HG02642 (cell line): ENCODE data around the gene IMMP2L.
"Not testable (repeated sequence)": the region's sequence is repeated elsewhere in the genome, so short reads cannot be mapped to it uniquely, and the experiment has no call there.

Experiments used
- ATAC-seq: cut with Tn5 transposase; IDR thresholded peaks from one replicate; pipeline ENCODE4 v1.9.1; 2021; ENCODE audit warnings: mild to moderate bottlenecking; ENCODE audit not compliant: unreplicated experiment, poor library complexity

Gene IMMP2L

DNA sequence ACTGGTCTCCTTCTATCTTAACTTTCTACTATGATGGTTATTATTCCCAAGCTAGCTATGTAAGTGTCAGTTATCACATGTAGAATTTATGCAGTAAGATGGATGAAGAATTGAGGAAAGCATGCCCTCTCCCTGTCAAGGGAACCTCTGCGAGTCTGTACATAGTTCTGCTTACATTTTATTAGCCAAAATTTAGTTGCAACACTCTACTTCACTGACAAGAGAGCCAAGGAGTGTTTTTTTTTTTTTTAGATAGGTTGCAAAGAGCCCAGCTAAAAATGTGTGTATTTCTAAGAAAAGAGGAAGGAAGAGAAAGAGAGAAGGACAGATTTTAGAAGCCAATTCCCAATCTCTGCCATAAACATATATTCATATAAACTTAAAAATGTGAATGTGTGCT, 829.1 kb downstream of the IMMP2L start:
- ATAC-seq, result no peak

DNA sequence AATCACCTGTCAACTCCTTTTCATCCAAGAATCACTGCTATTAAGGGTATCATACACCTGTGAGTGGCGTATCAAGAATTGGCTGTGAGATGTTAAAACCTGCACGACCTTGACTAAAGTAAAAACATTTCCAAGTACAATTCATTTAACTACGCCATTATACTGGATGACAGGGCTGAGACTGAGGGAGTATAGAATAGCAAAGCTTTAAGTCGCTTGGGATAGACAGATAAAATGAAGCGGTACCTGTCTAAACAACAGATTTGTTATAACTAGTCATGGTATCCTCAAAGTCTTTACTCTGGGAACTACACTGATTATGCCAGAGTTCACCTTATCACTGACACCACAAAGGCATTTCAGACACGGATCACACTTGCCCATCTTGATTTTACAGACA, 837.5 kb downstream of the IMMP2L start:
- no peak for ATAC-seq

DNA sequence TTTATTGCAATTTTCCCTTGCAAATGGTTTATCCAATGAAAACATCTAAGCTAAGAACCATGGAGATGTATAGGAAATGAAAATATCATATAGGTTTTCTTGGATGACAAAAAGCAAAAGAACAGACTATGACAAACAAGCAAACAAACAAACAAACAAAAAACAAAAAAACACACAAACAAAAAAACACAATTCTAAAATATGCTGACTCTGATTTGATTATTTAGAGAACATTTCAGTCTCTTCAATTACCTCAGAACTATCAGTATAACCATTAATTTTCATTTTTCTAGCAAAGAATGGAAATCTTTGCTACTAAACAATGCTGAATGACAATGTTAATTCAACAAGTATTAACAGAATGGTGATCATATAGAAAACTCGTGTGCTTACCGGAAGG, 840.9 kb downstream of the IMMP2L start:
- no peak for ATAC-seq

DNA sequence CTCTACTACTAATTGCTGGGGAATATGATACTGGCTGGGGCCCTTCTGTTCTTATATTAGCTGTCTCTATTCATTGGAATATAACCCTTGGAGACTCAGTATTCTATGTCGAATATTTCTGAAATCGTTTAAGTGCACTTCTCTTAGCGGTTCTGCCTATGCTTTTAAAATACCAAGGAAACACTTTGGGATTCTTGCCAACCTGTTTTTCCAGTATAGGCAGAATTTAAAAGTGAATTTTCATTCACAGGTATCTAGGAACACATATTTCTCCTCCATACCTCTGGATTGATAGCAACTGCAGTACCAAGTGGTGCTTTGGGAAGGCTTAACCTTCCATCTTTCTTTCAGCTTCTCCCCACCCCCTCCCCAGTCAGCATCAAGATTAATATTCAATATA, 841.7 kb downstream of the IMMP2L start:
- no peak for ATAC-seq

DNA sequence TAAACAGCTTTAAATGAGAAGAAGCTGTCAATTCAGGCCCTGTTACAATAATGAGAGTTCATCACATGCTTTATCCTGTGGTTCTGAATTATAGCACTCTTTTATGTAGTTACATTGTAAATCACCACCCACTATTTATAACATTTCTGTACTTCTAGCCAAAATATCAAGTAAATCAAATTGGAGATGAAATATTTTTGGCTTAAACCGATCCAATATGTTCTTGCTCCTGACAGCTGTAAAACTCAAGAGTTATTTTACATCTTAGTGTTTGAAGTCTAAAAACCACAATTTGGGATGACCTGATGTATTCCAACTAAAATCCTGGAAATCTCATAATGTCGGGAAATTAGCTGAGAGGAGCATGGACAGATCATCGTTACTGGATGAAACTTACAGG, 842.6 kb downstream of the IMMP2L start:
- no peak for ATAC-seq

DNA sequence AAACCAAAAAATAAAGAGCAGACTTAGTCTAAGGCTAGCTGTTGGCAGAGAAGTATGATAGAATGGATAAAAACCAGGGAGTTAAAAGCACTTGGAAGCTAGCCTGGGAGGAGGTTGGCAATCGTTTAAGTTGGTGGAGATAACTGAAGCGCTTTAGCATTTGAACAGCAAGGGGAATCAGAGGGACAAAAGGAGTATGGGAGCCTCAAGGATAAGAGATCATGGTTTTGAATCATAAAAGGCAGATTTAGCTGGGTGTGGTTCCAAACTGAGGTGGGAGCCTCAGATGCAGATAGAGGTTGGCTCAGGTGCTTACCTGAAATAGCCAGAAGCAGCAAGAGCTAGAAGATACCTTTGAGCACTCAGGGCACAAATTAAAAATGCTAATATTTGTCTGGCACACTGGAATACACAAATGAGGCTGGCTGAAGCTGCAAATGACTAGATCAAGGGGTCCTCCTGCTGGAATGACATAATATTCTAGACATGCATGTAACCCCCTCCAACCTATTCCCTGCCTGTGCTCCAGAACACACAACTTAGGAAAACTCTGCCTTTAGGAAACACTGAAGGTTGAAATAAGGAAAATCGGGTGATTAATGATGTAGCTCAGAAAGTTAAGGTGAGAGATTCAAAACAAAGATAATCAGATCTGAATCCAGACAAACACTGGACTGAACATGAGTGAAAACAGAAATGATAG, 843.6 kb downstream of the IMMP2L start:
- no peak for ATAC-seq

DNA sequence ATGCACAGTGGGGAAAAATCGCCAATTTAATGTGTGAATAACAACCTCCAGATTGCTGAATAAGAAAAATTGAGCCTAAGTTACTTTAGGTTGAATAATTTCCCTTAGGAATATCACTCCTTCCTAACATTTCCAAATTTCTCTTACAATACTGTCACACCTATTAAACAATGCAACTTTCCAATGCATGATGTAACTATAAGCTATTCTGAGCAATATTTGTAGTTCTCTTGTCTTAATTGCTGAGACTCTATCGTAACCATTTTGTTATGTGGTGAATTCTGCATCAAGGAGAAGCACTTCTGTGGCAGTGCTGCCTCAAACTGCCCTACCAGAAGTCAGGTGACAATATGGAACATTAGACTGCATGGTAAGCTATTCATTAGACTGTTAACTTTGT, 858.1 kb downstream of the IMMP2L start:
- no peak for ATAC-seq

DNA sequence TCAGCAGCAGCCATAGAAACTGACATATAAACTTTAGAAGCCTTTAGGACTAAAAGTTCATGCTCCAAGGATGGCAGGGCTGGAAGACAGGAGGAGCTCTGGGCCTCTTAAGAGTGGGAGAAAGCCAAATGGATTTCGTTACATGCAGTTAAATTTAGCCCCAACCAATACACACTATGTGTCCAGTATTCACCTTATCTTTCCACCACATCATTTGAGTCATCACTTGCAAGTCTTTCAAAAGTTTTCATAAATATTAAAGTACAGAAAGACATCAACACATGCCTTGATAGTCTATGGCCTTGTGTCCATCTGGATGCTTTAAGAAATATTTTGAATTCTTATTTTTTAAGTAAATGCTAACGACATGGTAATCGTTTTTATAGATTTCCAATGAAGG, 863.7 kb downstream of the IMMP2L start:
- no peak for ATAC-seq

DNA sequence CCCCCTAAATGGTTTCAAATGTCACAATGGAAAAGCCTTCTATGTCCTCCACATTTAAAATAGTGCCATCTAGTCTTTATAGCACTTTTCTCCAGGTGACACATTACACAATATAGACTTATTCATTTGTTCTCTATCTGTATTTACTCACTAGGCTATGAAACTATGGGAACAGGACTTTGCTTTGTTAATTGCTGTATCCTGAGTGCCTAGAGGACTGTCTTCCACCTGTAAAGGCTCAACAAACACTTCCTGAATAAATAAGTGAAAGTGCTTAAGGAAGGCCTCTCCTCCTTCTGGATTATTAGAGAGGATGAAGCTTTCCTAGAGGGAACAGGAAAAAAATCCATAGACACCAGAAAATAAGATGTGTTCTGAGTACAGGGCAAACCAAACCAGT, 868.9 kb downstream of the IMMP2L start:
- ATAC-seq, result no peak

DNA sequence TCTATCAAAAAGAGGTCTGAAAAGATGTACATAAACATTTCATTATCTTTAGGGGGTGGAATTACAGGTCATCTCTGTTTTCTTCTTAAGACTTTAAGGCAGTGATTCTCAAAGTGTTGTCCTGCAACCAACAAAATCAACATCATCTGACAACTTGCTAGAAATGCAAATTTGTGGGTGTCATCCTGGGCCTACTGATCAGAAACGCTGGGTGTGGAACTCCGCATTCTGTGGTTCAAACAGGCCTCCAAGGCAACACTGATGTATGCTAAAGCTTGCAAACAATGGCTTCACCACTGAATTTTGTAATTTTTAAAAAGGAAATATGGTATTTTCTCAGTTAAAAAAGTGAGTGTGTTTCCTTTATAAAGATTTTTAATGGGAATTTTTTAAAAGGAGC, 873.4 kb downstream of the IMMP2L start:
- no peak for ATAC-seq

DNA sequence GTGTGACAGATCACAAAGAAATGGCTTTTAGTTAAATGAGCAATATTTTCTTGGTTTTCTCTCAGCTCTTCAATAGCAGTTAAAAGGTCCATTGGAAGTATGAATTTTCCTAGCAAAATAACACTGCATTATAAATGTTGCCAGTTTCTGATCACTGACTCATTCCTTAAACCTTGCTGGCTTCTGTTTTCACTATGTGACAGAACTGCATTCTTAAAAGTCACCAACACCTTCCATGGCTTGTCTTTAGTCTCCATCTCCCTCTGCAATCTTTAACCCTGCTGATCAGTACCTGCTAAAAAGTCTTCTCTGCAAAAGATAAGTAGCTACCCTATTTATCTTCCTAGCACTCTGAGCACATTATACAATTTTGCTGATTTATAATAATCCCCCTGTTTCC, 876.4 kb downstream of the IMMP2L start:
- no peak for ATAC-seq

DNA sequence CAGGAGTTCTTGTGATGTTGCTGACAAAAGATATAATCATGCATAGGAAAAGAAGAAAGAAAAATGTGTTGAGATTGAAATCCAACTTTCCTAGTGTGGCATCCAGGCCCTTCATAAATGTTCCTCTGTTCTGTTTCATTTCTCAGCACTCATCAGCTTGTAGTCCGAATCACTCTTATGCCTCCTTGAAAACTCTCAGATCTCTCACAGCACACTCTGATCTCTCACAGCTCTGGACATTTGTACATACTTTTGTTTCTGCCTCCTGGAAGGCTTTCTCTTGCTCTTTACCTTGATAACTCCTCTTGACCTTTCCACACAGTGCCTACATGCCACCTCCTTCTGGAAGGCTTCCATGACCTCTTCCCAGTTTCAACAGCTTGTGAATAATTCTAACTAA, 880.4 kb downstream of the IMMP2L start:
- no peak for ATAC-seq

DNA sequence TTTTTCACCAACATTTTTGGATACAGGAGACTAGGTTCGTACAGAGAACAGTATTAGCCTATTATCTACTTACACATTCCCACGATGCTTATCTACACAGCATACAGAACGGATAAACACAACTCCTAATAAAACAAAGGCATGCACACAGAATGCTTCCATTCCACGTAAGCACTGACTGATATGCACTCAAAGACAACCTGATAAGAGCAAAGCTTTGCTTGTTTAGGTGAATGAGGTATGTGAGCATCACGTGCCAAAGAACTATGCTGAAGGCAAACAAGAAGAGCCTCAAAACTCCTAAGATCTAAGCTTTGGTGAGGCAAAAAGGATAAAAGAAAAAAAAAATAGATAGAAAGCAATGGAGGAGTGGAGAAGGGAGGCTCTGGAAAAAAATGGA, 884.9 kb downstream of the IMMP2L start:
- ATAC-seq, result no peak

DNA sequence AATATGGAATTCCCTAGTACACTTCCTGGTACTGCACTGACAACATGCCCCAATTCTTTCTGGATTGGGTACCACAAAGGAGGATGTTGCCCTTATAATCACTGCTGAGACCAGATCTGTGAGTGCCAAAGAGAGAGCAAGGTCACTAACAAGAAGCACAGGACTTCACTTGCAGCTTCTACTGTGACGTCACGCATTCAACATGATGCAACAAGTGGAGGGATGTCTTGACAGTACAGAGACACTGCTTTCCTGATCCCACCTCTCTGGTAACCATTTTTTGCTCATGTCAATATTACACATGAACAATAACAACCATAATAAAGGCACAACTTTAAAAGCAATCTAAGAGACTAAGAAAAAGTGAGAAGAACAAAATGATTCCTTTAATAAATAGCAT, 885.5 kb downstream of the IMMP2L start:
- no peak for ATAC-seq

DNA sequence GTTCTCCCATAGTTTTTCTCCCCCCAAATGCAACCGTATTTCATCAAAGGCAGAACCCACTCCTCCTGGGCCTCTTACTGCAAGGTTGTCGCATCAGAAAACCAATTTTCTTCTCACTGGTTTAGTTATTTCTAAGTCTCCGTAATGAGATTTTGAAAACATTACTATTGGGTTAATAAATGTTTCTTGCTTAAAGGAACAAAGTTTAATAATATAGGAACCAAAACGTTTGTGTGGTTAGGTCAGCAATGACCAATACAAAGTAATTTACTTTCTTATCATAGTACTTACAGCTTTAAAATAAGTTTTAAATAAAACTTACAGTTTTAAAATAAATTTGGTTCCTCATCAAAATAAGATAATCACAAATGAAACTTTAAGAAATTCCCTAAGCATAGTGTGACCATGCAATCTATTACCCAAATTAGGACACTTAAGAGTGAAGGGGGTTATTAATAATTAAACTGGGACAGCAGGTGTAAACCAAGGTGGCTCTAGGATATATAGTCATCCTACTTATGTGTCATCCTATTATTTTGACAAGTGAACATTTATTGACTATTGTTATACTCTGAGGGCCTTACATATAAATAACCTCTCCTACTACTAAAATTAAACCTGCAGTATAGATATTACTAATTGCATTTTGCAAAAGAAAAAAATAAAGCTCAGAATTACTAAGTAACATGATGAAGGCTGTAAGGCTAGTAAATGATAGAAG, 886.7 kb downstream of the IMMP2L start:
- ATAC-seq, result no peak

DNA sequence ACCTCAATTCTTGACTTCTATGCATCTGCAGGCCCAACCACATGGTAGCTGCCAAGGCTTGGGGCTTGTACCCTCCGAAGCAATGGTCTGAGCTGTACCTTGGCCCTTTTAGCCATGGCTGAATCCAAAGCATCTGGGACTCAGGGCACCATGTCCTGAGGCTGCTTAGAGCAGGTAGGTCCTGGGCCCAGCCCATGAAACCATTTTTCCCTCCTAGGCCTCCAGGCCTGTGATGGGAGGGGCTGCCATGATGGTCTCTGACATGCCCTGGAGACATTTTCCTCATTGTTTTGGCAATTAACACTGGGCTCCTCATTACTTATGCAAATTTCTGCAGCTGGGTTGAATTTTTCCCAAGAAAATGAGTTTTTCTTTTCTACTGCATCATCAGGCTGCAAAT, 889.1 kb downstream of the IMMP2L start:
- ATAC-seq, result no peak

DNA sequence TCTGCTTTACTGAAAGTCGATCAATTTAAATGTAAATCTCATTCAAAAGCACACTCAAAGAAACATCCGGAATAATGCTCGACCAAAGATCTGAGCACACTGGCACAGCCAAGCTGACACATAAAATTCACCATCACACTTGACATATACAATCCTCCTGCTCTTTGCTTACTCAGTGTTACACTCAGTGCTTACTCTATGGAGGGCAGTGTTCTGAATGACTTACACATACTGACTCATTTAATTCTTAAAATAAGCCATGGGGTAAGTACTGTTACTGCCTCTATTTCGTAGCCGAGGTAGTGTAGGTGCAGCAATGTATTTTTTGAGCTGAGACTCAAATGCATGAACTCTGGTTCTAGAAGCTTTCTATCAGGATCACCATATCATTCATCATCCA, 892.9 kb downstream of the IMMP2L start:
- ATAC-seq, result no peak

DNA sequence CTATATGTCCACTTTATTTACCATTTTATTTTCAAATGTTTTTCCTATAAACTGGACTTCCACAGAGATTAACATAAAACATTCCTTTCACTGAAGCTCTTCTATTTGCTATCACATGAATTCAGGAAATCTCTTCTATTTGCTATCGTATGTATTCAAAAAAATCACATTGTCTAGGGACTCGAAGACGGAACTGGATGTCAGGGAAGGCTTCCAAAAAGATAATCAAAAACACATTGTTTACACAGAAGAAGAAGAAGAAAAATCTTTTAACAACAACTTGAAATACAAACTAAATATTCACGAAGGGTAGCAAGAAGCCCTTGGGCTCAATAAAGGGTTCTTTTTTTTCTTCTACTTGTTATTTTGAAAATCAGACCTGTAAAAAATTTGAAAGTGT, 897.5 kb downstream of the IMMP2L start:
- ATAC-seq, result no peak

DNA sequence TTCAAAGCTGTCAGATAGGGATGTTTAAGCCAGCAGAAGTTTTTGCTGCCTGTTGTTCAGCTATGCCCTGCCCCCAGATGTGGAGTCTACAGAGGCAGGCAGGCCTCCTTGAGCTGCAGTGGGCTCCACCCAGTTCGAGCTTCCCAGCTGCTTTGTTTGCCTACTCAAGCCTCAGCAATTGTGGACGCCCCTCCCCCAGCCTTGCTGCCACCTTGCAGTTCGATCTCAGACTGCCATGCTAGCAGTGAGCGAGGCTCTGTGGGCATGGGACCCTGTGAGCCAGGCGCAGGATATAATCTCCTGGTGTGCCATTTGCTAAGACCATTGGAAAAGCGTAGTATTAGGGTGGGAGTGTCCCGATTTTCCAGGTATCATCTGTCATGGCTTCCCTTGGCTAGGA, 901.7 kb downstream of the IMMP2L start:
- not testable (repeated sequence) for ATAC-seq

DNA sequence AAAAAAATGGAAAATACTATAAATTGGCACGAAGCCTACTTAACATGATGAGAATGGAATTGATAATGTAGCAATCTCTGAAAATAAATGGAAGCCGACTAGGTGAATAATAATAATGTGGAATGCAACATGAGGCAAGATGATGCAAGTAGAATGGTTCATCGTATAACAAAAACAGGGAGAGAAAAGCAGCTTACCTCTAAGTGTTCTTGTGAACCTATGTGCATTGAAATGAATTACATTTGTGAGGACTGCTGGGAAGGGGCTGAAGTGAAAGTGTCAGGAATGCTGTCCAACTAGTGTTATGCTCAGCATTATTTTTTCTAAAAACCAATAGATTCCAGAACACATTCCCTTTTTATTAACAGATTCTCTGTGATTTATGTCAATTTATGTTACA, 912.0 kb downstream of the IMMP2L start:
- ATAC-seq, result no peak

DNA sequence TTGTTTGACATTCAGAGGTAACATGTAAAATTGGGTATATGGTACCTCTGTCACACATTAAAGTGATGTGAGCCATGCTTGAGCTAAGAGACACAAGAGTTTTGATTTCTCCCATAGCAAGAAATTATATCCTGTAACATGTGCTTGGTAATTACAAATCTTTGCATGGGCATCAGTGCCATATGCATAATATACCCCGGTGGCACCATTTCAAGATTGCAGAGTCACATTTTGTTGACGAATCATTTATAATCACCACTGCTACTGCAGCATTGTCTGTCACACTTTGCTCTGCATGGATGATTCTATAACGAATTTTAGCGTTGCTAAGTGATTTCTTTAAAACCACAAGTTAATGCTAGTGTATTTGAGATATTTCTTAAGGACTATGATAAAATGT, 915.0 kb downstream of the IMMP2L start:
- ATAC-seq, result no peak

DNA sequence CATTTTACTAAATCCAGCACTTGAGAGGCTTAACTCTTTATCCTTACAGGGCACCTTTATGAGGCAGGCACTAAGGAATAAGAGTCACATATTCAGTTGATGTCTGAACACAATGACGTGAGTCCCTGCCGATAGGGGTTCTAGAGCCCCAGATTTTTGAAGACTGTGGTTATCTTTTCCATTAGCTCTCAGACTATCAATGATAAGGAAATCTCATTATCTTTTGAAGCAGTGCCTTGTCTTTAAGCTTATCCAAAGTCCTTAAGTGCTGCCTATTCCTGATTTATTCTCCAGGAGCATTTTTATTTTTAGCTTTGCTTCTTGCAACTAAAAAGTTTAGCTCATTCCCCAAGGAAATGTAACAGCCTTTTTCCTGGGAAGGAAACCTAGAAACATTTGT, 915.5 kb downstream of the IMMP2L start:
- no peak for ATAC-seq
